Activated naive CD4-positive, alpha-beta T cell treated with anti-CD3 and anti-CD28 coated beads, Interleukin-2, amount 10 ng/mL, durations not matched to agents 7 days and 5 days (primary cell): ENCODE data around the gene HSPB6.
"Not testable (repeated sequence)": the region's sequence is repeated elsewhere in the genome, so short reads cannot be mapped to it uniquely, and the experiment has no call there.

Source experiments
- CTCF ChIA-PET: fragments of 350-600 bp; sonication (Branson Sonifier 250); formaldehyde crosslinking; loops from one replicate; lab custom pipeline; 2021; ENCODE audit warnings: antibody characterized with exemption; lab: Charles Lee
- DNase-seq: peaks from one replicate; pipeline ENCODE4 v3.0.0-alpha.2; 2020
- H3K27ac Mint-ChIP-seq: one replicate; pipeline ENCODE4 v1.8.0; 2021; ENCODE audit warnings: mild to moderate bottlenecking, moderate library complexity, mixed read lengths
- H3K27me3 Mint-ChIP-seq: one replicate; pipeline ENCODE4 v1.8.0; 2021; ENCODE audit warnings: mild to moderate bottlenecking, mixed read lengths
- H3K36me3 Mint-ChIP-seq: one replicate; pipeline ENCODE4 v1.8.0; 2021; ENCODE audit warnings: mixed read lengths
- H3K4me1 Mint-ChIP-seq: one replicate; pipeline ENCODE4 v1.8.0; 2021; ENCODE audit warnings: mixed read lengths
- H3K4me3 Mint-ChIP-seq: one replicate; pipeline ENCODE4 v1.8.0; 2021; ENCODE audit warnings: mild to moderate bottlenecking, moderate library complexity, mixed read lengths
- H3K9me3 Mint-ChIP-seq: one replicate; pipeline ENCODE4 v1.8.0; 2021; ENCODE audit warnings: mixed read lengths

The HSPB6 gene

GRCh38 chr19:35756377-35757230 is at the start of gene HSPB6:
TSS of gene HSPB6 (minus strand) at chr19:35757029. CDS start at chr19:35757008, 21 bp downstream.
- Mint-ChIP-seq H3K4me3 (peak within 1 kb of the TSS; percentile 93), H3K27me3 (peaks cover 13% of the 10 kb centered on the region), H3K9me3 (no peaks in the 10 kb centered on the region), H3K36me3 (peaks cover 27% of the 10 kb centered on the region), H3K27ac (peak within 1 kb of the TSS; percentile 95), H3K4me1 (peaks cover 44% of the 10 kb centered on the region)
- CTCF ChIA-PET = no interaction called here
- no peak for DNase-seq

- Mint-ChIP-seq H3K27ac (no peak overlapping the region), H3K9me3 (no peaks in the 10 kb centered on the region), H3K36me3 (no peaks in the 10 kb centered on the region), H3K4me3 (no peak overlapping the region), H3K27me3 (peaks cover 30% of the 10 kb centered on the region), H3K4me1 (peaks cover 7% of the 10 kb centered on the region)
- CTCF ChIA-PET = no interaction called here
- DNase-seq = no peak
These were observed 49.8 kb upstream of the HSPB6 start for GRCh38 chr19:35806597-35806996.

- CTCF ChIA-PET = no interaction called here
- H3K27ac Mint-ChIP-seq = no peak overlapping the region
- H3K9me3 Mint-ChIP-seq = no peaks in the 10 kb centered on the region
- no peak for DNase-seq
- no peaks in the 10 kb centered on the region for H3K36me3 Mint-ChIP-seq
- peaks cover 29% of the 10 kb centered on the region for H3K27me3 Mint-ChIP-seq
- peaks cover 7% of the 10 kb centered on the region for H3K4me1 Mint-ChIP-seq
- no peak overlapping the region for H3K4me3 Mint-ChIP-seq
These were observed 48.8 kb upstream of the HSPB6 start for GRCh38 chr19:35805526-35806102.

GRCh38 chr19:35801828-35802227 is 45.0 kb upstream of the HSPB6 start:
- H3K27me3 Mint-ChIP-seq = peaks cover 49% of the 10 kb centered on the region
- CTCF ChIA-PET = interaction anchor here (1.1 kb wide), 1 partner anchor 18 kb away, joined by 5 read pairs; no protein-coding TSS in a partner anchor

GRCh38 chr19:35797663-35798062 is 40.8 kb upstream of the HSPB6 start:
- Mint-ChIP-seq H3K27ac (no peak overlapping the region), H3K4me3 (no peak overlapping the region), H3K9me3 (no peaks in the 10 kb centered on the region), H3K4me1 (no peaks in the 10 kb centered on the region), H3K27me3 (peaks cover 64% of the 10 kb centered on the region), H3K36me3 (no peaks in the 10 kb centered on the region)
- DNase-seq = no peak
- CTCF ChIA-PET = no interaction called here

More at GRCh38 chr19:35801828-35802227, 45.0 kb upstream of the HSPB6 start:
- H3K27ac Mint-ChIP-seq = no peak overlapping the region
- DNase-seq = no peak
- peaks cover 7% of the 10 kb centered on the region for H3K4me1 Mint-ChIP-seq
- H3K36me3 Mint-ChIP-seq = no peaks in the 10 kb centered on the region
- no peaks in the 10 kb centered on the region for H3K9me3 Mint-ChIP-seq
- H3K4me3 Mint-ChIP-seq = no peak overlapping the region

- Mint-ChIP-seq H3K4me1 (no peaks in the 10 kb centered on the region), H3K27ac (no peak overlapping the region), H3K27me3 (peaks cover 64% of the 10 kb centered on the region), H3K36me3 (no peaks in the 10 kb centered on the region), H3K4me3 (no peak overlapping the region), H3K9me3 (no peaks in the 10 kb centered on the region)
- CTCF ChIA-PET = no interaction called here
- no peak for DNase-seq
These were observed 40.1 kb upstream of the HSPB6 start for GRCh38 chr19:35796645-35797542.

GRCh38 chr19:35795564-35795963 is 38.7 kb upstream of the HSPB6 start:
- H3K36me3 Mint-ChIP-seq, H3K4me3 Mint-ChIP-seq, CTCF ChIA-PET, H3K9me3 Mint-ChIP-seq, H3K4me1 Mint-ChIP-seq, H3K27ac Mint-ChIP-seq, DNase-seq: not testable (repeated sequence)
- peaks cover 64% of the 10 kb centered on the region for H3K27me3 Mint-ChIP-seq

DNA sequence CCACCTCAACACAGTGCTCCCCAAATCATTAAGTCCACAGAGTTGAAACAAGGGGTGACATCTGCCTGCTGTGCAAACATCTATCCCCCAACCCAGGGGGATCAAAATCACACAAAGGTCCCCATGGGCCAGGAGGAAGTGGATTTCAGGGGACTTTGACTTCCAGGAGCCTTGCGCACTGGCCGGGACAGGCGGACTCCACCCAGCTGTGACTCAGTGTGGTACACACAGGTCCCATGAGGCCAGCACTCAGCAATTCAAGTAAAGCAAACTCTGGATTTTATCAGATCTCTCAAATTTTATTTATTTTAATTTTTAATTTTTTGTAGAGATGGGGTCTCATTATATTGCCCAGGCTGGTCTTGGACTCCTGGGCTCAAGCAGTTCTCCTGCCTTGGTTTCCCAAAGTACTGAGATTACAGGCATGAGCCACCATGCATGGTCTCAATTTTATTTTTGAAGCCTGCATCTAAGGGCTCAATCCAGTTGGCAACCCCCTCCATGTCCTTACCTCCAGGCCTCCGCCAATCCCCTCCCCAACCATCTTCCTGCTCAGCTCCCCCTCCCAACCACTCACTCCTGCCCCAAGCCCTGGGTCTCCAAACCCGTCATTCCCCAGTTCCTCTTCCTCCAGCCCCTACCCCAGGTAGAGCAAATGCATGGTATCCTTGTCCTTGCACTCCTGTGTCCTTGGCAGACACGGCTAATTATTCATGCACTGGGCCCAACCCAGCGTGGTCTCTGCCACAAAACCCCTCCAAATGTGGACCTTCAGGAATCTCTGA is 36.7 kb upstream of the HSPB6 start:
- Mint-ChIP-seq H3K36me3 (no peaks in the 10 kb centered on the region), H3K27ac (no peak overlapping the region), H3K27me3 (peaks cover 47% of the 10 kb centered on the region), H3K4me3 (no peak overlapping the region), H3K9me3 (no peaks in the 10 kb centered on the region), H3K4me1 (no peaks in the 10 kb centered on the region)
- no peak for DNase-seq
- CTCF ChIA-PET = no interaction called here

- Mint-ChIP-seq H3K27me3 (peaks cover 40% of the 10 kb centered on the region), H3K9me3 (no peaks in the 10 kb centered on the region), H3K27ac (peak overlapping the region; percentile 22), H3K4me1 (no peaks in the 10 kb centered on the region), H3K4me3 (no peak overlapping the region), H3K36me3 (no peaks in the 10 kb centered on the region)
- no peak for DNase-seq
- CTCF ChIA-PET = no interaction called here
These were observed 36.1 kb upstream of the HSPB6 start for GRCh38 chr19:35792888-35793287.

- H3K36me3 Mint-ChIP-seq = no peaks in the 10 kb centered on the region
- H3K27me3 Mint-ChIP-seq = peaks cover 35% of the 10 kb centered on the region
- no peaks in the 10 kb centered on the region for H3K4me1 Mint-ChIP-seq
- no peaks in the 10 kb centered on the region for H3K9me3 Mint-ChIP-seq
- H3K4me3 Mint-ChIP-seq = no peak overlapping the region
- DNase-seq = no peak
- CTCF ChIA-PET = no interaction called here
- no peak overlapping the region for H3K27ac Mint-ChIP-seq
These were observed 35.5 kb upstream of the HSPB6 start for GRCh38 chr19:35792312-35792711.

- peaks cover 30% of the 10 kb centered on the region for H3K27me3 Mint-ChIP-seq
- no peak overlapping the region for H3K4me3 Mint-ChIP-seq
- H3K4me1 Mint-ChIP-seq = no peaks in the 10 kb centered on the region
- CTCF ChIA-PET = no interaction called here
- H3K27ac Mint-ChIP-seq = no peak overlapping the region
- DNase-seq = no peak
- no peaks in the 10 kb centered on the region for H3K36me3 Mint-ChIP-seq
- H3K9me3 Mint-ChIP-seq = no peaks in the 10 kb centered on the region
These were observed 35.0 kb upstream of the HSPB6 start for GRCh38 chr19:35791814-35792279.

DNA sequence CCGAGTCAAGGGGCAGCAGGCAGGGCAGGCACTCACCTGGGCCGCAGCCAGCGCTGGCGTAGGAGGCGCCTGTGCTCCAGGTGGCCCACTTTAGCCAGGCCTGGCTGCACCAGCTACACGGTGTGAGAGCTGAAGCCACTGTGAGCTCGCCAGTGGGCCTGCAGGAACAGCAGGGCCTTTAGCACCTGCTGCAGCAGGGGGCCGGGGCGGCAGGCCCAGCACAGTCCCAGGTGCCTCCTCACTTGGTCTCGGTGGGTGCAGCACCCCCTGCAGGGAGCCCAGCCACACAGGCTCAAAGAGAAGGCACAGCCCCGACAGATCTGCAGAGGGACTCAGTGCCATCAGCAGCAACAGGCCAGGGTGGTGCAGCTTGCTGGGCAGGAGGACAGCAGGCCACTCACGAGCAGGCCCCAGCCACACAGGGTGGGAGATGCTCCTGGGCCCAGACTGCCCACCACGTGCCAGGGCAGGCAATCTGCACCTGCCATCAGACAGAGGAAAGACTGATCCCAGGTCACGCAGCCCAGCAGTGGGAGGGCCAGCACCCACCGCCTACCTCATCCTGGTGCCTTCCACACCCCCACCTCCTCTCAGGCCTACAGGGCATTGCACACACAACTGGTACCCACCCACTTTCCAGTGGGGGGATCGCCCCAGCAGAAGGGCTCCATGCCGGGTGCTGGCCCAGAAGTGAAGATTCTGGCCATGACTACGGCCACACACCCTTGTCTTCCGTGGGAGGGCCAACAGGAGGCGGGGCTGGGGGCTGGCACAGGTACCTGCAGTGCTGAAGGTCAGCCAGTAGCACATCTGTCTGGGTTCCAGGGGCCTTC is 34.4 kb upstream of the HSPB6 start:
- no peaks in the 10 kb centered on the region for H3K9me3 Mint-ChIP-seq
- no peak overlapping the region for H3K4me3 Mint-ChIP-seq
- no peaks in the 10 kb centered on the region for H3K4me1 Mint-ChIP-seq
- CTCF ChIA-PET = interaction anchor here (0.8 kb wide), 1 partner anchor 46 kb away, joined by 3 read pairs; no protein-coding TSS in a partner anchor
- H3K27ac Mint-ChIP-seq = no peak overlapping the region
- H3K27me3 Mint-ChIP-seq = peaks cover 23% of the 10 kb centered on the region
- peaks cover under 1% of the 10 kb centered on the region for H3K36me3 Mint-ChIP-seq
- DNase-seq = peak; percentile 45
